Activated naive CD8-positive, alpha-beta T cell (primary cell): ENCODE data around the gene NSRP1.

ENCODE experiments used
- H3K27ac Mint-ChIP-seq: one replicate; pipeline ENCODE4 v1.8.0; 2021; ENCODE audit warnings: mixed read lengths
- H3K27me3 Mint-ChIP-seq: one replicate; pipeline ENCODE4 v1.8.0; 2021; ENCODE audit warnings: mixed read lengths
- H3K36me3 Mint-ChIP-seq: one replicate; pipeline ENCODE4 v1.8.0; 2021; ENCODE audit warnings: mixed read lengths
- H3K4me1 Mint-ChIP-seq: one replicate; pipeline ENCODE4 v1.8.0; 2021; ENCODE audit warnings: low read depth, mixed read lengths
- H3K4me3 Mint-ChIP-seq: one replicate; pipeline ENCODE4 v1.8.0; 2021; ENCODE audit warnings: mild to moderate bottlenecking, mixed read lengths
- H3K9me3 Mint-ChIP-seq: one replicate; pipeline ENCODE4 v1.8.0; 2021; ENCODE audit warnings: low read depth, mixed read lengths

Gene NSRP1

DNA sequence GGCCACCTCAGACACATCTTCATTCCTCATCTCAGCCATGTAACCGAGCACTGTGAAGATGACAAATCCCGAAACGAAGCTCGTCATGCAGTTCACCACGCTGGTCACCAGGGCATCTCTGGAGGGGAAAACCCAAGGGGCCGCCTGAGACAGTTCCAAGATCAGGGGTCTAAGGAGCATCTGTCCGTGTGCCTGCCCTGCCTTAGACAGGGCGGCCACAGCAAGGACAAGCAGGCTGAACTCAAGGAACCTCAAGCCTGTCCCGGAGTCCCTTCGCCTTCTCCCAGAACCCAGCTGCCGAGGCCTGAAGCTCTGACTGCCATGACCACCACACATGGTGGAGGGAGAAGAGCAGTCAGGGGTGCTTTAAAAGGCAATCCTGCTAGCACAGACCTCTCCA is 96.1 kb downstream of the NSRP1 start:
- no peak overlapping the region for H3K27ac Mint-ChIP-seq

DNA sequence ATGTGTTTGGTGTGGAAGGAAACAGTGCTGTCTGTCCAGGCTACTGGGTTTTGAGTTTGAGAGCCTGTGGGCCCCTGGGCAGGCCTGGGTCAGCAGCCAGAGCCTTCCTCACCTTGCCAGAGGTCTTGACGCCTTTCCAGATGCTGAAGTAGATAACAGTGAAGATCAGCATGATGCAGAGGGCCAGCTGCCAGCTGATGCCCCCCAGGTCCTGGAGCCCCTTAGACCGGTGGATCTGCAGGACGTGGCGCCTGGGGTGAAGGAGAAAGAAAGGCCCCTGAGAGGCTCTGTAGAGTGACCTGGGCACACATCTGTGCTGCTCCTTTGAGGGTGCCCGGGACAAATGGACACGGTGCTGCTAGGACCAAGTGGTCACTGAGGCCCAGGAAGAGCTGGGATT is 100.4 kb downstream of the NSRP1 start:
- H3K4me3 Mint-ChIP-seq, result no peak overlapping the region
- H3K27ac Mint-ChIP-seq, result no peak overlapping the region
- H3K4me1 Mint-ChIP-seq, result no peaks in the 10 kb centered on the region
- no peaks in the 10 kb centered on the region for H3K36me3 Mint-ChIP-seq
- H3K27me3 Mint-ChIP-seq, result no peaks in the 10 kb centered on the region
- no peaks in the 10 kb centered on the region for H3K9me3 Mint-ChIP-seq

More for the DNA sequence above, 96.1 kb downstream of the NSRP1 start:
- H3K4me1 Mint-ChIP-seq, result no peaks in the 10 kb centered on the region
- H3K9me3 Mint-ChIP-seq, result no peaks in the 10 kb centered on the region
- peaks cover 4% of the 10 kb centered on the region for H3K27me3 Mint-ChIP-seq
- no peak overlapping the region for H3K4me3 Mint-ChIP-seq
- H3K36me3 Mint-ChIP-seq, result no peaks in the 10 kb centered on the region

DNA sequence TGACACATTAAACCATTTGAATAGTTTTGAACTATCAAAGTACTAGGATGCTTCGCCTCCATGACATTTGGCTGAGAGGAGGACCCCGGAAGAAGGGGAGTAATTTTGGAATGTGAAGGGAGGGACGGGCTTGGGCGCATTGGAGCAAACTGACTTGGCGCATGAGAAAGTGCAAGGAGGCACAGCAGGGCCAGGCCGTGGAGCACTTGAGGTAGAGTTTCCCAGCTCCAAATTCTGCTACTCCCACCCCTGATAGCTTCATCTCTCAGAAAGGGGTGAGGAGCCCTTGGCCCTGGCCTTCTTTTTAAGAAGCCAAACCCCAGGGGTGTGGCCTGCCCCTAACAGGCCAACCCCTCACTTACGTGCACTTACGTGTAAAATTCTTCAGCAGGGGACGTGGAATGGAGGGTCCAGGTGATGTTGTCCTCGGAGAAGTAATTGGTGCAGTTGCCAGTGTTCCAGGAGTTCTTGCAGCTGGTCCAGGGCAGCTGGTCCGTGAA is 101.2 kb downstream of the NSRP1 start:
- no peak overlapping the region for H3K4me3 Mint-ChIP-seq

DNA sequence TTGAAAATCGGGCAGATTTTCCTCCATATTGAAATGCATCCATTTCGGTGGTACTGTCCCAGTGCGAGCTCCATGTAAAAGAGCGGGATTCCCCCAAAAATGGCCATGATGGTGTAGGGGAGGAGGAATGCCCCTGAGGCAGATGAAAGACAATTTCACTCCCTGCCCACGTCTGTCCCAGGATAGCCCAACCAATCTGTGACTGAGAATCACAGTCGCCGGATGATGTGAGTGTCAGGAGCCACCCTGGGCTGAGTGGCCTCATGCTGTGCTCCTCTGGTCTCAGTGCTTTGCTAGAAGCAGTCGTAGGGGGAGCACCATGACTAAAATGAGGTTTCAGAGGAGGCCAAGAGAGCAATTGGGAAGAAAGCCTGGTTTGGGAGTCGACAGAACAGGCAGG is 102.2 kb downstream of the NSRP1 start:
- Mint-ChIP-seq H3K9me3 (no peaks in the 10 kb centered on the region), H3K27ac (no peak overlapping the region), H3K36me3 (no peaks in the 10 kb centered on the region), H3K4me3 (no peak overlapping the region), H3K4me1 (no peaks in the 10 kb centered on the region), H3K27me3 (no peaks in the 10 kb centered on the region)

More for the DNA sequence above, 101.2 kb downstream of the NSRP1 start:
- no peaks in the 10 kb centered on the region for H3K36me3 Mint-ChIP-seq
- no peaks in the 10 kb centered on the region for H3K4me1 Mint-ChIP-seq
- no peak overlapping the region for H3K27ac Mint-ChIP-seq
- H3K9me3 Mint-ChIP-seq, result no peaks in the 10 kb centered on the region
- H3K27me3 Mint-ChIP-seq, result no peaks in the 10 kb centered on the region

DNA sequence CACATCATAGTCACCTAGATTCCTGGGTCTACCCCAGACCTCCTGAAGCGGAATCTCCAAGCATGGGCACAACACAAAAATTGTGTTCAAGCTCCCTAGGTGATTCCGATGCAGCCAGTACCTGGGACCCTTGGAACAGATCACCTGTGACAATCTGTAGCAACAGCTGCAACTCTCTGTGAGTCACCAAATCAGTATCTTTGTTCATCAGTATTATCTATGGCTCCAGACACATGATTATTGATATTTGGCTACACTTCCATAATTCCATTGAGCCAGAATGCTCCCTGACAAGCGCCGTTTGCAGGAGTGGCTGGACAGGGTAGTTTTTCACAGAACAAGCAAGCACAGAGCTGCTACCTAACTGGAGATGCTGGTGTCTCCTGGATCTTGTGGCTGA is 102.7 kb downstream of the NSRP1 start:
- Mint-ChIP-seq H3K4me1 (no peaks in the 10 kb centered on the region), H3K27me3 (no peaks in the 10 kb centered on the region), H3K36me3 (no peaks in the 10 kb centered on the region), H3K9me3 (no peaks in the 10 kb centered on the region), H3K27ac (no peak overlapping the region), H3K4me3 (no peak overlapping the region)

DNA sequence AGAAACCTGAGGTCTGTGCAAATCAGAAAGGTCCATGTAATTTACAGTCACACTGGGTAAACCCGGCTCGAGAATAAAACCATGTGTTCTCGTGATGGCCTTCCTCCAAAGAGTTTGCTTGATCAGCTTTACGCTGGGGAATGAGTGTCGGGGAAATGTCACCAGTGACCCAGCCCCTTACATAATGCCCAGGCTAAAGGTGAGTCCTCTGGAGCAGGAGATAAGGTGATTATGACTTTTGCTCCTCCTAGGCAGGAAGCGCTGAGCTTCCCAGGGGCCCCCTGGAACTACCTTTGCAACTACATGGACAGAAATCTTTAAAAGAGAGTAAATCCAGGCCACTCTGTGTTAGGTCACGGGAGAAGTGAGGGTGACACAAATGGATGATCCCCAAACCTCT is 103.2 kb downstream of the NSRP1 start:
- Mint-ChIP-seq H3K36me3 (no peaks in the 10 kb centered on the region), H3K9me3 (no peaks in the 10 kb centered on the region), H3K4me3 (no peak overlapping the region), H3K4me1 (no peaks in the 10 kb centered on the region), H3K27me3 (no peaks in the 10 kb centered on the region), H3K27ac (no peak overlapping the region)

DNA sequence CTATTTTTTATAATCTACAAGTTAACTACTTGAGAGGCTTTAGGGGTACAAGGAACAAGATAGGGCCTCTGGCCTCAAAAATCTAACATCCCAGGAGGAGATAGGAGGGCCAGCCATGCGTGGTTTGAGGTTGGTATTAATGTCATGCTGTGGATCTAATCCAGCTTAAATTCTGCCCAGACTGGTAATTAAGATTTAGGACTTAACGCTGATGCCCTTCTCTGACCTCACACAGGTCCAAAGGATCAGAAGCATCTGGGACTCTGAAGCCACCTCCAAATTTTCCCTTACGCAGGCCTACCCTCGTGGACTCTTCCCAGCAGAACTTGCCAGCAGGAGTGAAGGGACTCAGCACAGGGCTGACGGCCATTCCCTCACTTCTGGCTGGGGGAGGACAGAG is 103.8 kb downstream of the NSRP1 start:
- no peak overlapping the region for H3K27ac Mint-ChIP-seq
- no peaks in the 10 kb centered on the region for H3K9me3 Mint-ChIP-seq
- no peaks in the 10 kb centered on the region for H3K4me1 Mint-ChIP-seq
- H3K4me3 Mint-ChIP-seq, result no peak overlapping the region
- H3K27me3 Mint-ChIP-seq, result no peaks in the 10 kb centered on the region
- H3K36me3 Mint-ChIP-seq, result no peaks in the 10 kb centered on the region

DNA sequence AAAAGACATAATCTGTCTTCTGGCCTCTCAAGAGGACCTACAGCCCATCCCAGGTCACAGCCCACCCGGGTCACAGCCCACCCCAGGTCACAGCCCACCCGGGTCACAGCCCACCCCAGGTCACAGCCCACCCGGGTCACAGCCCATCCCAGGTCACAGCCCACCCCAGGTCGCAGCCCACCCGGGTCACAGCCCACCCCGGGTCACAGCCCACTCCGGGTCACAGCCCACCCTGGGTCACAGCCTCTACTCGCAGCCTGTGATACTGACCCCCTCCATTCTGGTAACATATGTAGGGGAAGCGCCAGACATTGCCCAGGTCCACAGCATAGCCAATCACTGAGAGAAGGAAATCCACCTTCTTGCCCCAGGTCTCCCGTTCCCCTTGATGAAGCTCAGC is 104.7 kb downstream of the NSRP1 start:
- Mint-ChIP-seq H3K27me3 (no peaks in the 10 kb centered on the region), H3K36me3 (no peaks in the 10 kb centered on the region), H3K27ac (no peak overlapping the region), H3K9me3 (no peaks in the 10 kb centered on the region), H3K4me3 (no peak overlapping the region), H3K4me1 (no peaks in the 10 kb centered on the region)

DNA sequence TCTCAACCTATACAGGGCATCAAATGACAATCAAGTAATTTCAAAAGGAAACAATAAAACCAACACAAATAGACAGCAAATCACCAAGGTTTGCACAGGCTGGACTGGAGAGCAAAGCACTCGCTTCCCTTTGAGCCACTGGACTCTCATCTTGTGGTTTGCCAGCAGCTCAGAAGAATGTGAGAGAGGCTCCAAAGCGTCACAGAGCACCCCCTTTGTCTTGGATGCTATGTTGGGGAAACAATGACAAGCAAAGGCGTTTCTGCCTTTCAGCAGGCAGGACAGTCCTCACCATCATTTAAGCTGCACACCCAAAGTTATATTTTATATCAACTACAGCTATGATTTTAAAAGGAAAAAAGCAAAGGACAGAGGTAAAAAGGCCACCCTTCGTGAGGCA is 105.6 kb downstream of the NSRP1 start:
- H3K4me3 Mint-ChIP-seq, result no peak overlapping the region
- no peak overlapping the region for H3K27ac Mint-ChIP-seq
- H3K36me3 Mint-ChIP-seq, result no peaks in the 10 kb centered on the region

DNA sequence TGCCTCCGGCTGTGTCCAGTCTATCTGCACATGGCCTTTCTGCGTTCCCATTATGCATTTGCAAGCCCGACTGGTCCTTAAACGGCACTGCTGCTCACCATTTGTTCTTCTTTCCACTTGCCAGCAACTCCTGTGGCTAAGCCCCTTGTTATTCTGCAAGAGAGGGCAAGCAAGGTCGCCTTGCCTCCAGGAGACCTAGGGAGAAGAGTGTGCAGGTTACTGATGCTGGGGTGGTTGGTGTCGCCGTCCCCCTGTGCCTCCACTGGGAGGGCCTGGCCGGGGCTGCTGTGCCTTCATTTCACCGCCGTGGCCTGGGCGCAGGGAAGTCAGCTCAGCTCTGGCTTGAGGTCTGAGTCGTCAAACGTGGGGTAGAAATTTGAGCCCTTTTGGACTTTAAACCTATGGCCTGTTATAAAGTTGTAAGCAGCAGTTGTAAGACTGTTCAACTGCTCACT is 106.1 kb downstream of the NSRP1 start:
- Mint-ChIP-seq H3K9me3 (no peaks in the 10 kb centered on the region), H3K4me3 (no peak overlapping the region)

More for the DNA sequence above, 105.6 kb downstream of the NSRP1 start:
- Mint-ChIP-seq H3K9me3 (no peaks in the 10 kb centered on the region), H3K4me1 (no peaks in the 10 kb centered on the region), H3K27me3 (no peaks in the 10 kb centered on the region)

DNA sequence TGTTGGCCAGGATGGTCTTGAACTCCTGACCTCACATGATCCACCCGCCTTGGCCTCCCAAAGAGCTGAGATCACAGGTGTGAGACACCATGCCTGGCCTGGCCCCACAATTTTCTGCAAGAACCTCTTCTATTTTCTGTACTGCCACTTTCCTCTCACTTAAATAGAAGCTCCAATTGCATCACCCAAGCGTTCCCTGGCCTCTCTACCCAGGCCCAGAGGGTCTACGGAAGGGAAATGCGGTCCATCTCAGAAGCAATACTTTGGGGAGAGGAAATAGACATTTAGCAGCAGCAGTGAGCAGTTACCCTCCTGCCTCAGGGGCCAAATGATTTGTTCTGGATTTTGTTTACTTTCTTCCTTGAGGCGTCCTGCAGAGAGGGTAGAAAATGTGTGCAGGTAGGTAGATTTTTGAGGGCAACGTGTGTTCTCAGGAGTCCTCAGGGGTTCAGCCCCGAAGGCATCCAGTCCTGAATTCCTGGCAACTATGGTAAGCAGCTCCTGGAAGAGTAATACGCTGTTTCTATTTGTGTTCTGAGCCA is 107.9 kb downstream of the NSRP1 start:
- Mint-ChIP-seq H3K36me3 (no peaks in the 10 kb centered on the region), H3K4me1 (no peaks in the 10 kb centered on the region), H3K9me3 (no peaks in the 10 kb centered on the region), H3K27ac (no peak overlapping the region), H3K27me3 (no peaks in the 10 kb centered on the region), H3K4me3 (no peak overlapping the region)

More for the DNA sequence above, 106.1 kb downstream of the NSRP1 start:
- Mint-ChIP-seq H3K4me1 (no peaks in the 10 kb centered on the region), H3K27ac (no peak overlapping the region), H3K27me3 (no peaks in the 10 kb centered on the region), H3K36me3 (no peaks in the 10 kb centered on the region)

DNA sequence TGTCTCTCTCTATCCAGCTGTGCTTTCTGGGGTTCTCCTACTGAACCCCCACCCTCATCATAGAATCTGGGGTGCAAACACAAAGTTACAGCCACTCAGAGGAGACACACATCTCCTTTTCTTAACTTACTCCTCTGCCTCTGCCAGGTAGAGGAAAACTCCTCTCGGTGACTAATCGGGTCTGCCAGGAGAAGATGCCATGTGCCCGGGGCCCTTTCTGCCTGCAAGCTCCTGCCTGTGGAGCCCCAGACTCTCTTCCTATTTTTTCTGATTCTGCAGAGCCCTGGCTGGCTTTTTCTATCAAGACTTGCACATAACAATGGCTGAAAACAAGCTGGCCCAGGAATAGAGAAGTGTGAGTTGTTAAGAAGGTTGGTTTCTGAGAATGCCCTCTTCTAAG is 108.5 kb downstream of the NSRP1 start:
- Mint-ChIP-seq H3K4me1 (no peaks in the 10 kb centered on the region), H3K9me3 (no peaks in the 10 kb centered on the region), H3K27me3 (no peaks in the 10 kb centered on the region), H3K4me3 (no peak overlapping the region), H3K36me3 (no peaks in the 10 kb centered on the region), H3K27ac (no peak overlapping the region)

DNA sequence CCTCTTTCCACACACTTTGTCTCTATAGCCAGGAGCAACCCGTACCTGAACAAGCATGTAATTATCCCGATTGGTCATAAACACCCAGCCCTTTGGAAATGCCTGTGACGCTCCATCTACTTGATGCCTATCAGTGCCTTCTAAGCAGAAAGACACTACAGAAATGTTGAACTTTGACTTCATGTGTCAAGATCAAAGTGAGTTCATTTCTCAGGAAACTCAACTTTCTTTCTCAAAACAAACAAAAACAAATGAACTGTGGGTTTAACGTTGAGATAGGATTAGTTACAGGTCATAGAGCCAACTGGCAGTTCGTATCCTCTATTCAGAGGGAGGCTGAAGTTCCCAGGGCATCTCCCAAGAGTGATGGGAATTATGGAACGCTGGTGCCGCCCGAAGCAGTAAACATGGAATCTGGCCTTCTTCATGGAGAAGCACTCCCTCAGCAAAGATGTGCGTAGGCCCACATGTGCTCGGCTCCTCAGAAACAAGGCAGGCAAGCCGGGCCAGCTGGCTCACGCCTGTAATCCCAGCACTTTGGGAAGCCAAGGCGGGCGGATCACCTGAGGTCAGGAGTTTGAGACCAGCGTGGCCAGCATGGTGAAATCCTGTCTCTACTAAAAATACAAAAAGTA is 109.4 kb downstream of the NSRP1 start:
- Mint-ChIP-seq H3K36me3 (no peaks in the 10 kb centered on the region), H3K27ac (no peak overlapping the region), H3K4me3 (no peak overlapping the region), H3K9me3 (no peaks in the 10 kb centered on the region), H3K27me3 (peaks cover 2% of the 10 kb centered on the region), H3K4me1 (no peaks in the 10 kb centered on the region)

DNA sequence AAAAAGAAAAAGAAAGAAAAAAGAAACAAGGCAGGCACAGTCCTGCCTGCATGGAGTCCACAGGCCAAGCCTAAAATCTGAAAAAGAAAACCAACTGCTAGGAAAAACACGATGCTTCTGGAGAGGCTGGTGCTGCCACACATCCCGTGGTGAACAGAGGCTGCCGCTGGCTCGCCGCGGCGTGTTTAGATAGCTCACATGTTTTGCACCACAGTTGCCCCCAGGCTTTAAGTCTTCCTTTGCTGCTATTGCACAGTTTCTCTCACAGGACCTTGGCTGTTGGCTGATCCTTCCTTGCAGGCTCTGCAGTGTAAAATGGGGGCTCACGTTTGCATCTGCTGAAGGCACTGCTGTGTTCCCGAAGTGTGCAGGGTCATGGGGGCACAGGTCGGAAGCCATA is 110.3 kb downstream of the NSRP1 start:
- Mint-ChIP-seq H3K4me3 (no peak overlapping the region), H3K27me3 (peaks cover 2% of the 10 kb centered on the region), H3K36me3 (no peaks in the 10 kb centered on the region), H3K4me1 (no peaks in the 10 kb centered on the region), H3K27ac (no peak overlapping the region), H3K9me3 (no peaks in the 10 kb centered on the region)

DNA sequence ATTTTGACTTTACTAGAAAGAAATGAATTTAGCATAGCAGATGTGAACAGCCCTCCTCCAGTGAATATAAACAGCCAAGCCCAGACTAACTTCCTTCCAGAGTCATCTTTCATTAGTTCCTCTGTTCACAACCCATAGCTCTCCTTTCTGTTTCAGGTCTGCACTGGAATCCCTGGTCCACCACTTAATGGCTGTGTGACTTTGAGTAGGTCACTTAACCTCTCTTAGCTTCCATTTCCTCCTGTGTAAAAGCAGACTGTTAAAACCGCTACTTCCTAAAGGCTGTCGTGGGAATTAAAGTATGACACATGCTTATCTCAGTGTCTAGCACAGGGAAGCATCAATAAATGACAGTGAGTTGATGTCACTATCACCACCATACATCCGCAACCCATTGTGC is 111.4 kb downstream of the NSRP1 start:
- Mint-ChIP-seq H3K36me3 (no peaks in the 10 kb centered on the region), H3K9me3 (no peaks in the 10 kb centered on the region), H3K27me3 (peaks cover 9% of the 10 kb centered on the region), H3K4me3 (no peak overlapping the region), H3K4me1 (no peaks in the 10 kb centered on the region), H3K27ac (no peak overlapping the region)

DNA sequence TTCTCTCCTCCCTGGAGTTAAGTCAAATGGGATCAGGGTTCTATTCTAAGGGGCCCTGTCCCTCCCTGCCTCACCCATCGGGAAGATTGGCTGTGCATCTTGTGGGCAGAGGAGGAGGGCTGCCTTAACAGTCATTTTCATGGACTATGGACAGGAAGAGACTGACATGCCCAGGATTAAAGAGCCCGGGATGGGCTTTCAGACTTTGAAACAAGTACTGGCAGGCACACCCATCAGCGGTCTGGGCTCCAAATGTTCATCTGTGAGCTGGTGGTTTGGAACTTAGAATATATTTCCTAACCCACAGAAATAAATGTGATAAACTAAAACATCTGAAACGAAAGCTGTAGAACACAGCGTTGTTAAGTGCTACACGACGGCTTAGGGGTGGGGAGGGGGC is 112.4 kb downstream of the NSRP1 start:
- no peaks in the 10 kb centered on the region for H3K4me1 Mint-ChIP-seq
- no peak overlapping the region for H3K27ac Mint-ChIP-seq
- no peak overlapping the region for H3K4me3 Mint-ChIP-seq
- no peaks in the 10 kb centered on the region for H3K9me3 Mint-ChIP-seq
- H3K27me3 Mint-ChIP-seq, result peaks cover 16% of the 10 kb centered on the region
- H3K36me3 Mint-ChIP-seq, result no peaks in the 10 kb centered on the region
